CD4-positive, alpha-beta T cell treated with Interleukin-21 for 1 hour (primary cell): ENCODE data around the gene SURF1.
"Not testable (repeated sequence)": the region's sequence is repeated elsewhere in the genome, so short reads cannot be mapped to it uniquely, and the experiment has no call there.

Experiments
- DNase-seq: peaks from one replicate; pipeline ENCODE4 v3.0.0-alpha.2; 2020

Gene SURF1

GRCh38 chr9:133342069-133342406 is 14.2 kb downstream of the SURF1 start:
- no peak for DNase-seq

- no peak for DNase-seq
Measured at GRCh38 chr9:133341369-133342068, 14.8 kb downstream of the SURF1 start.

- no peak for DNase-seq
Measured at GRCh38 chr9:133340916-133341315, 15.4 kb downstream of the SURF1 start.

- no peak for DNase-seq
Measured at GRCh38 chr9:133340256-133340655, 16.0 kb downstream of the SURF1 start.

GRCh38 chr9:133339641-133340040 is 16.6 kb downstream of the SURF1 start:
- DNase-seq, result no peak

- DNase-seq, result peak; percentile 94
Measured at GRCh38 chr9:133335924-133336811, 20.1 kb downstream of the SURF1 start, which contains the start of gene SURF6. TSS of gene SURF6 (minus strand) at chr9:133336188. CDS start at chr9:133336132, 56 bp downstream.

- DNase-seq, result not testable (repeated sequence)
Measured at GRCh38 chr9:133334888-133335287, 21.4 kb downstream of the SURF1 start.

GRCh38 chr9:133334161-133334560 is 22.1 kb downstream of the SURF1 start:
- DNase-seq, result no peak

GRCh38 chr9:133333566-133333965 is 22.7 kb downstream of the SURF1 start:
- no peak for DNase-seq

GRCh38 chr9:133333011-133333410 is 23.3 kb downstream of the SURF1 start:
- no peak for DNase-seq

GRCh38 chr9:133332381-133332730 is 23.9 kb downstream of the SURF1 start:
- no peak for DNase-seq

- no peak for DNase-seq
Measured at GRCh38 chr9:133331641-133332380, 24.5 kb downstream of the SURF1 start.

GRCh38 chr9:133331221-133331620 is 25.1 kb downstream of the SURF1 start:
- no peak for DNase-seq

GRCh38 chr9:133329306-133330156 is 26.8 kb downstream of the SURF1 start:
- not testable (repeated sequence) for DNase-seq

- no peak for DNase-seq
Measured at GRCh38 chr9:133327834-133328484, 28.3 kb downstream of the SURF1 start.

- DNase-seq, result not testable (repeated sequence)
Measured at GRCh38 chr9:133327021-133327420, 29.3 kb downstream of the SURF1 start.

GRCh38 chr9:133323991-133324703 is 32.1 kb downstream of the SURF1 start:
- DNase-seq, result no peak

- DNase-seq, result no peak
Measured at GRCh38 chr9:133323211-133323610, 33.1 kb downstream of the SURF1 start.

GRCh38 chr9:133322701-133323100 is 33.6 kb downstream of the SURF1 start:
- no peak for DNase-seq

GRCh38 chr9:133321411-133321935 is 34.8 kb downstream of the SURF1 start:
- DNase-seq, result no peak

- DNase-seq, result no peak
Measured at GRCh38 chr9:133320421-133320881, 35.8 kb downstream of the SURF1 start.
